Gastroesophageal sphincter (tissue), 3 donors: ENCODE measurements around the gene HSPE1.

Experiments
- CTCF ChIP-seq, 4 experiments: fragments of 200-600 bp in 2 of 4; fragments of 450-650 bp in 2 of 4; sonication (generic) in 1 of 4; IDR thresholded peaks; one replicate each; pipeline ENCODE4 v1.5.1; 2017 to 2019; ENCODE audit warnings: antibody characterized with exemption in 4 of 4, mild to moderate bottlenecking in 2 of 4, moderate library complexity in 2 of 4
- EP300 ChIP-seq: sonication (generic); formaldehyde crosslinking; IDR thresholded peaks from one replicate; pipeline ENCODE4 v1.6.1; 2017; ENCODE audit warnings: antibody characterized with exemption, mild to moderate bottlenecking
- POLR2A ChIP-seq, 2 donors: fragments of 450-650 bp; IDR thresholded peaks; one replicate each; pipeline ENCODE4 v1.6.1; 2017; ENCODE audit warnings: antibody characterized with exemption in 2 of 2, mild to moderate bottlenecking in 2 of 2, moderate library complexity in 1 of 2
- POLR2AphosphoS5 ChIP-seq: sonication (generic); formaldehyde crosslinking; IDR thresholded peaks from one replicate; pipeline ENCODE4 v1.6.1; 2017; ENCODE audit warnings: antibody characterized with exemption

GRCh38 chr2:197539734-197540133 lies 39.6 kb downstream of the HSPE1 start:
- TF ChIP-seq CTCF (IDR thresholded peaks at IDR 0.05): no peak
- no peak for TF ChIP-seq POLR2A (IDR thresholded peaks at IDR 0.05)
- no peak for TF ChIP-seq POLR2AphosphoS5
- no peak for TF ChIP-seq EP300
